PC-3 (cell line): ENCODE results near the gene ZCCHC9. TPM values are rescaled to one million over a fixed set of nuclear protein-coding genes. Genes with fewer than 3 reads are reported as not detected.

Experiments
- ATAC-seq: fragments of 200-7000 bp; cut with Tn5 transposase; 2 replicates; pipeline ENCODE4 v1.9.1; 2020; ENCODE audit warnings: mild to moderate bottlenecking, moderate library complexity
- BruUV-seq: library from RNA; stranded (reverse); fragments of 400-500 nt; replicated peaks from 2 replicates; lab custom pipeline; 2021; lab: Mats Ljungman, UMichigan
- CTCF ChIA-PET: fragments of 300-600 bp; sonication (Branson Sonifier 250); formaldehyde crosslinking; loops from one replicate; lab custom pipeline; 2022; ENCODE audit warnings: antibody characterized with exemption; lab: Charles Lee
- POLR2A ChIA-PET: fragments of 300-600 bp; sonication (Branson Sonifier 250); formaldehyde crosslinking; loops from one replicate; lab custom pipeline; 2022; ENCODE audit warnings: antibody characterized with exemption; ENCODE audit not compliant: unreplicated experiment; lab: Charles Lee
- DNase-seq: peaks from one replicate; pipeline ENCODE4 v3.0.0-alpha.2; 2015
- H2AFZ ChIP-seq: fragments of 300-600 bp; sonication (generic); 2 replicates; pipeline ENCODE4 v1.6.0; 2016; ENCODE audit warnings: antibody characterized with exemption, low read length
- H3F3A ChIP-seq: fragments of 300-600 bp; sonication (generic); one replicate; pipeline ENCODE4 v1.6.0; 2017; ENCODE audit warnings: antibody characterized with exemption, low read length, control low read depth, mild to moderate bottlenecking; ENCODE audit not compliant: unreplicated experiment
- H3K27ac ChIP-seq: fragments of 300-600 bp; sonication (generic); 2 replicates; pipeline ENCODE4 v1.5.1; 2016; ENCODE audit warnings: mild to moderate bottlenecking, low read length
- H3K27me3 ChIP-seq: fragments of 300-600 bp; sonication (generic); 2 replicates; pipeline ENCODE4 v1.6.1; 2016; ENCODE audit warnings: low read length, mixed read lengths
- H3K36me3 ChIP-seq: fragments of 300-600 bp; sonication (generic); 2 replicates; pipeline ENCODE4 v1.6.1; 2016; ENCODE audit warnings: low read depth, mixed run types, low read length, mixed read lengths
- H3K4me1 ChIP-seq: fragments of 300-600 bp; sonication (generic); 2 replicates; pipeline ENCODE4 v1.5.1; 2016; ENCODE audit warnings: low read length; ENCODE audit not compliant: insufficient read depth
- H3K4me2 ChIP-seq: fragments of 300-600 bp; sonication (generic); 2 replicates; pipeline ENCODE4 v1.6.0; 2016; ENCODE audit warnings: low read length
- H3K4me3 ChIP-seq: fragments of 300-600 bp; sonication (generic); 2 replicates; pipeline ENCODE4 v1.5.1; 2016; ENCODE audit warnings: mild to moderate bottlenecking, low read length, mixed read lengths
- H3K79me2 ChIP-seq: fragments of 300-600 bp; sonication (generic); 2 replicates; pipeline ENCODE4 v1.6.1; 2017; ENCODE audit warnings: low read length, mixed read lengths
- H3K9ac ChIP-seq: fragments of 300-600 bp; sonication (generic); 2 replicates; pipeline ENCODE4 v1.6.0; 2016; ENCODE audit warnings: mild to moderate bottlenecking, low read length
- H3K9me2 ChIP-seq: fragments of 300-600 bp; sonication (generic); replicated peaks from 2 replicates; pipeline ENCODE4 v1.6.1; 2016; ENCODE audit warnings: mixed run types, low read length, mixed read lengths
- H3K9me3 ChIP-seq: fragments of 300-600 bp; sonication (generic); 2 replicates; pipeline ENCODE4 v1.6.1; 2016; ENCODE audit warnings: low read length, mixed read lengths
- H4K20me1 ChIP-seq: fragments of 300-600 bp; sonication (generic); 2 replicates; pipeline ENCODE4 v1.6.1; 2016; ENCODE audit warnings: low read length, mixed read lengths
- CTCF ChIP-seq: fragments of 300-600 bp; sonication (generic); conservative IDR thresholded peaks from 2 replicates; pipeline ENCODE4 v1.5.1; 2017; ENCODE audit warnings: antibody characterized with exemption, low read depth, mild to moderate bottlenecking, low read length
- EZH2 ChIP-seq: fragments of 300-600 bp; sonication (generic); IDR thresholded peaks from one replicate; pipeline ENCODE4 v1.6.1; 2017; ENCODE audit warnings: antibody characterized with exemption, mild to moderate bottlenecking, low read length; ENCODE audit not compliant: unreplicated experiment
- EZH2phosphoT487 ChIP-seq: fragments of 300-600 bp; sonication (generic); IDR thresholded peaks from 2 replicates; pipeline ENCODE4 v1.6.1; 2018; ENCODE audit warnings: mild to moderate bottlenecking, antibody characterized with exemption, low read length, borderline replicate concordance
- intact Hi-C: fragments of 100-400 bp; cut with micrococcal nuclease; formaldehyde crosslinking; loops from 2 replicates; pipeline ENCODE4 v1.9.0; 2023
- total RNA-seq: library from RNA; depleted of rRNA; stranded (reverse); fragments of >200 nt; gene quantifications from 2 replicates; pipeline ENCODE4 v1.2.3, GENCODE V29; 2014

Gene ZCCHC9
- total RNA-seq, 1 experiment from 2014 or later = 19.4 TPM

GRCh38 chr5:81316571-81316970, 15.2 kb downstream of the ZCCHC9 start:
- no peak for DNase-seq
- Histone ChIP-seq H3K9me2 (no peaks in the 10 kb centered on the region), H3K27ac (no peak overlapping the region), H2AFZ (no peak overlapping the region), H4K20me1 (no peaks in the 10 kb centered on the region), H3F3A (no peaks in the 10 kb centered on the region), H3K4me2 (no peak overlapping the region), H3K4me3 (no peak overlapping the region), H3K36me3 (peaks cover 4% of the 10 kb centered on the region; the same call in 1 of the 2 replicates), H3K4me1 (no peaks in the 10 kb centered on the region), H3K9me3 (no peaks in the 10 kb centered on the region), H3K27me3 (no peaks in the 10 kb centered on the region), H3K9ac (no peak overlapping the region), H3K79me2 (no peaks in the 10 kb centered on the region)
- CTCF ChIA-PET = no interaction called here
- TF ChIP-seq EZH2 = no peak
- TF ChIP-seq CTCF = no peak
- no peak for TF ChIP-seq EZH2phosphoT487
- no TSS peak for BruUV-seq
- intact Hi-C loops = no loop called here
- no peak for ATAC-seq
- POLR2A ChIA-PET = no interaction called here

GRCh38 chr5:81317536-81317935, 16.1 kb downstream of the ZCCHC9 start:
- H3K9me3 ChIP-seq = no peaks in the 10 kb centered on the region
- no peak overlapping the region for H3K4me3 ChIP-seq
- no peak overlapping the region for H3K4me2 ChIP-seq
- POLR2A ChIA-PET = no interaction called here
- no peak for DNase-seq
- no peak overlapping the region for H2AFZ ChIP-seq
- CTCF ChIA-PET = no interaction called here
- H4K20me1 ChIP-seq = no peaks in the 10 kb centered on the region
- H3K27ac ChIP-seq = no peak overlapping the region
- TF ChIP-seq EZH2phosphoT487 = no peak
- H3K9me2 ChIP-seq = no peaks in the 10 kb centered on the region
- ATAC-seq = no peak
- no peak overlapping the region for H3K9ac ChIP-seq
- H3F3A ChIP-seq = no peaks in the 10 kb centered on the region
- H3K36me3 ChIP-seq = no peaks in the 10 kb centered on the region; the same call in 1 of the 2 replicates
- intact Hi-C loops = no loop called here
- BruUV-seq = no TSS peak
- H3K79me2 ChIP-seq = no peaks in the 10 kb centered on the region
- no peaks in the 10 kb centered on the region for H3K4me1 ChIP-seq
- no peaks in the 10 kb centered on the region for H3K27me3 ChIP-seq

DNA sequence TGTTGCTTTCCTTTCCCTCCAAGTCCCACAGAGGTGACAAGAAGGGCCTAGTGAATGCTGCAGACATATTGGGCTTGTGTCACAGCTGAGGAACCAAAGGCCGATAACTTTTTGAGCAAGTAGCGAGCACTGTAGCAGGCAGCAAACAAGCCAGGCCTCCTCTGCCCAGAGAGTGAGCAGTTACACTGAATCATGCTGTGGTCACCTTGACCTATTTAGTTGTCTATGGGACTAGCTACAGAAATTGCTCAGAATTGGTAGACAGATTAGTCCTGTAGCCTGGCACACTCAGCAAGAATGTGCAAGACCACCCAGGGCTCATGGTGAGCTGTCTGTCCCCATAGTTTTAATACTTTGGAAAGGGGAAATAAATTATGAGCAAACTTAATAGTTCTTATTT, 25.2 kb downstream of the ZCCHC9 start:
- no peaks in the 10 kb centered on the region for H3K36me3 ChIP-seq
- no peak overlapping the region for H3K4me3 ChIP-seq
- H3K9ac ChIP-seq = no peak overlapping the region
- no TSS peak for BruUV-seq
- H3K27ac ChIP-seq = no peak overlapping the region
- no peaks in the 10 kb centered on the region for H3K9me2 ChIP-seq
- no peak overlapping the region for H3K4me2 ChIP-seq
- CTCF ChIA-PET = no interaction called here
- H3K79me2 ChIP-seq = no peaks in the 10 kb centered on the region
- H3K9me3 ChIP-seq = no peaks in the 10 kb centered on the region
- DNase-seq (no peak), ATAC-seq (no peak)
- POLR2A ChIA-PET = no interaction called here
- H3K4me1 ChIP-seq = no peaks in the 10 kb centered on the region
- H2AFZ ChIP-seq = no peak overlapping the region
- H3K27me3 ChIP-seq = no peaks in the 10 kb centered on the region
- intact Hi-C loops = no loop called here
- H4K20me1 ChIP-seq = no peaks in the 10 kb centered on the region
- TF ChIP-seq EZH2phosphoT487 (no peak), EZH2 (no peak), CTCF (no peak)
- H3F3A ChIP-seq = no peaks in the 10 kb centered on the region
